ENCODE data around the gene SLC22A12.

SLC22A12 gene

GRCh38 chr11:64629103-64629502, 38.1 kb downstream of the SLC22A12 start:
- no peak for DNase-seq

DNA sequence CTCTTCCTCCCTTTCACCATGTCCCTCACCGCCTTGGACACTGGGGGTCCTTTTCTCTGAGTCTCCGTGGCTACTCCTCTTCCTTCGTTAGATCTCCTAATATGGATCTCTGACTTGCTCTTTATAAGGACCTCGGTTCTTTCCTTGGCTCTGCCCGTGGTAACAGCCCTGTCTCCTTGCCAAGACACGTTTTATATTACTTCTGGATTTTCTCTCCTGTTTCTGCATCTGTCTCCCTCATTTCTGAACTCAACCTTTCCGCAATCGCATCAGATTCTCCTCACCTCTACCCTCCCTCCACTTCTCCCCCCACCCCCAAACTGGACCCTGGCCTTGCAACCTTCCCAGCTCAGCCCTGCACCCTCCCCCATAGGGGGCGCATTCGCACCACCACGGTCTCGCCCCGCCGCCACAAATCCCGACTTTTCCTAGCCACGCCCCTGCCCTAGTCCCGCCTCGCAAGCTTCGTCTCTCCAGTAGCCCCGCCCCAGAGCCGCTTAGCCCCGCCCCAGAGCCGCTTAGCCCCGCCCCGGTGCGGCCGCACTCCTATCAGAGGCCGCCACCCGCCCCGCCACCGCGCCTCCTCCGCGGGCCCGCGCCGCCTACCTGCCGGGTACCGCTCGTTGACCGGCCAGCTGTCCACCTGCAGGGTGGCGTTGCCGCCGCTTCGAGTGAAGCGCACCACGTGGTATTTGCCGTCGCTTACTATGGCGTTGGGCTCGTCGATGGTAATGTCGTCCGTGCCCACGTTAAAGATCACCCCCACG, 39.0 kb downstream of the SLC22A12 start:
- DNase-seq: no peak

DNA sequence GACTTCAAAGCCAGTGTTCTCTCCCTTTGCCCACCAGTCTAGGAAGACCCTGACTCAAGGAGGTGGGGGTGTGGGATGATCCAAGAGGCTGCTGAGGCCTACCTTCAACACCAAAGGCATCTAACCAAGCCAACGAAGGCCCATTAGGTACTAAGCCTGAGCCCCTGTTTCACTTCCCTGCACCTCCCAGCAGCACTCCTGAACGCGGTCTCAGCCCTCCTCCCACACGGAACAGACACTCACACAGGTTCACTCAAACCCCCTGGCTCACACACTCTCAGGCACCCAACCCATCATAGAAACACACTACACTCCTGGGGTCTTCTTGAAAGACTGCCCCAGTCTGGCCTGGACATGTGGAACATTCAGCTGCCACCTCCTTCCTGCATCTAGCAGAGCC, 40.7 kb downstream of the SLC22A12 start:
- DNase-seq: no peak

- DNase-seq: no peak
Measured at GRCh38 chr11:64632237-64632636, 41.2 kb downstream of the SLC22A12 start.

GRCh38 chr11:64632654-64633053, 41.6 kb downstream of the SLC22A12 start:
- DNase-seq: no peak

DNA sequence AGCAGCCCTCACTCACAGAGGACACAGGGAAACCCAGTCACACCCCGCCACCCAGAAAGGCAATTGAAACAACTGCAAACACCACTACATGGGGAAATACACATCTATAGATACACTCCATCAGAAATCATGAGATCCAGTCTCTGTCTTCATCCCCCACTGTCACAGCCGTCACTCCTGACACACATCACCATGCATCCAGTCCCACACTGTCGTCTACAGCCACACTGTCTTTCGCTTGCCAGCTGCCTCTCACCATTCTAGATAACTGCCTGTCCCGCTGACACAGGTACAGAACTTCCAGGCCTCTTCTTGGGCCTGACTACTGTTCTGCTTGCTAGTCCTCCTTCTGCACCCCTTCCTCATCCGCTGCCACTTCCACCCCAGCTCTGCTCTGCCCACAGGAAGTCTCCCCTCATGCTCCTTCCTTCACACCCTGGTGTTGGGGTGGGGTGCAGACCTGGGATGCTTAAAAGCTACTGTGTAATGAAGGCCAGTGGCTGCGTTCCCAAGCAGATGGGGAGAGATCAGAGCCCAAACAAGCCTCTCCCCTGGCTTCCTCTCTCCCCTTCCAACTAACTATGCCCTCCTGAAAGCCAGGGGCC, 42.6 kb downstream of the SLC22A12 start:
- no peak for DNase-seq

- no peak for DNase-seq
Measured at GRCh38 chr11:64637334-64638017, 46.5 kb downstream of the SLC22A12 start.

GRCh38 chr11:64638018-64638665, 47.1 kb downstream of the SLC22A12 start:
- no peak for DNase-seq

GRCh38 chr11:64638829-64639228, 47.8 kb downstream of the SLC22A12 start:
- no peak for DNase-seq

GRCh38 chr11:64639885-64640284, 48.9 kb downstream of the SLC22A12 start:
- DNase-seq: no peak

DNA sequence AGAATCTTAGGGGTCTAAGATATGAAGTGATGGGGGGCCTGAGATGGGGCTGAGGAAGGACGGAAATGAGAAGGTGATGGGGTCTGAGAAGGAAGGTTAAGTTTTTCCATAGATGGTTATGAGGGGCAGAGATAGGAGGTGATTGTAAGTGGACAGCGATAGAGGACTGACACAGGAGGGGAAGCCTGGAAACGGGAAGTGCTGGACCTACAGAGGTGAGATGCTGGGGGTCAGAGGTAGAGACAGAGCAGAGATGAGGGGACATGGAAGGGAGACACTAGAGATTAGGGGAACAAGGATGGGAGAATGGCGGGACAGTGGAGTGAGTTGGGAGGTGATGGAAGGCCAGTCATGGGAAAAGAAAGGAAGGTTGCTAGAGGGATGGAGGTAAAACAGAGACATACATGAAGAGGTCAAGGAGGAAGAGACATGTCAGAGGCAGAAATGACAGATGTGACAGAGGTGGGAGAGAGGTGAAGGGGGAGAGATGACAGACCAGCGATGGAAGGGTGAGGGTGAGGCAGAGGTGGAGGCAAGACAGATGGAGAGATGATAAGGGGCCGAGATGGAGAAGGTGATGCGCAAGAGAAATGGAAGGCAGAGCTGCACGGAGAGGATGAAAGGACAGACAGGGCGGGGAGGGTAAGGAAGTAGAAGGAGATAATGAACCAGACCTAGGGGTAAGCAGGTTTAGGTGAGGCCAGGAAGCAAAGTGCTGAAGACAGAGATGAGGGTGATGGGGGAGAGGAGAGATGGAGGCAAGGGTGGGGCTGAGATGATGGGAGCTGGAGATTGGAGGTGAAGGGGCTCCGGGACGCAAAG, 50.8 kb downstream of the SLC22A12 start:
- DNase-seq: no peak

DNA sequence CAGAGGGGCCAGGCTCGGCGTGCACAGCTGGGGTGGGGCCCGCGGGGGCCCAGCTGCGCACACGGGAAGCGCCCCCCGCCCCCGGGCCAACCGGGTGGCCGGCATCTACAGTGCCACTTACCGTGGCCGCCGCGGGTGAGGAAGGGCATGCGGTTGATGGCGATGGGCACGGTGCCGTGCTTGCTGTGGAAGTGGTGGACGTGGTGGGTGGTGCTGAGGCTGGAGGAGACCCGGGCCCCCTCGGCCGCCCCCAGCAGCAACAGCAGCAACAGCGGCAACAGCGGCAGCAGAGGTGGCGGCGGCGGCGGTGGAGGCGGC, 51.4 kb downstream of the SLC22A12 start:
- DNase-seq: no peak

- no peak for DNase-seq
Measured at GRCh38 chr11:64642871-64643255, 51.8 kb downstream of the SLC22A12 start.

DNA sequence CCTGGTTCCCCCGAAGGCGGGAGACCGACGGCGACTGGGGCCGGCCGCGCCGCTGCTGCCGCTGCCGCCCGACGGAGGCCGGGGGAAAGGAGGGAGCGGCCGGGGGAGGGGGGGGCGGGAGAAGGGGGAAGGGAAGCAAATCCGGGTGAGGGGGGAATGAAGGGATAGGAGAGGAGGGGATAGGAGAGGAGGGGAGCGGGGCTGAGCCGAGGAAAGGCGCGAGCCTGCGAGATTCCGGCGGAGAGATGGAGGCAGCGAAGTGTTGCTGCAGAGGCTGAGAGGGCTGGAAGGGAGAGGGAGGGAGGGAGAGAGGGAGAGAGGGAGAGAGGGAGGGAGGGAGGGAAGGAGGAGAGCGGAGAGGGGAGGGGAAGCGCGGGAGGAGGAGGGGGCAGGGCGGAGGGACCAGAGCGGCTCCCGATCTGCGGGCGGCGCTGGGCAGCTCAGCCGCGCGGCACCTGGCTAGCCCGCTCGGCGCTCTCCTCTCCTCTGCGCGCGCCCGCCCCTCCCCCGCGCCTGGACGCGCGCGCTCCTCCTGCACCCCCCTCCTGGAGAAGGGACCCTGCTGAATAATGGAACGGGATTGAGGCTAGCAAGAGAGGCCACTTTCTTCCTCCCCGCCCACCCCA, 52.3 kb downstream of the SLC22A12 start:
- no peak for DNase-seq

DNA sequence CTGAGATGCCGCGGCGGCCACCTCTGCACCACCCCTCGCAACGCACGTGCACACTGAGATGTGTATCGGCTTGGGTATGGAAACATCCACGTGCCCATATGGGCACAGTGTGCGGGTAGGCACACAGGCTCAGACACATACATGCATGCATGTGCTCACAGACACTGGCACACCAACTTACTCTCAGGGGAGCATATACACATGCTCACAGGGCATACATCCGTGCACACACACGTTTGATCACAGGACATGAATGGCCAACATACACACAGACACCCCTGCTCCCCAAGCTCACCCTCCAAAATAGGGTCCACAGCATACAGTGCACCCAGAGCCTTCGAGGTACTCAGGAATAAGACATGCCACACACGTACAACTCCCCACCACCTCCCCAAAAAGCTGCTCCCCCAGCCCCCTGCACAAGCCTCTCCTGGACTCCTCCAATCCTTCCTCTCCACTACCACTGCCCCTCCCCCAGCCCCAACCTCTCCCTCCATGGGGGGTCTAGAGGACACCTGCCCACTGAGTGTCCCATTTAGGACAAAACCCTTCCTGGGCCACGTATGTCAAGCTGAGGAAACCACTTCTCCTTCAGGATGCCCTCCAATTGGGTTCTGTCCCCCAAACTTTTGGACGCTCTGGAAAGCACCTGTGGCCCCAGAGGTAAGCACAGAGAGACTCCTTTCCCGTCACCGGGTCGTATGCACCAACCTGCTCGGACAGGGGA, 53.1 kb downstream of the SLC22A12 start:
- DNase-seq: no peak

- no peak for DNase-seq
Measured at GRCh38 chr11:64644647-64645275, 53.7 kb downstream of the SLC22A12 start.

DNA sequence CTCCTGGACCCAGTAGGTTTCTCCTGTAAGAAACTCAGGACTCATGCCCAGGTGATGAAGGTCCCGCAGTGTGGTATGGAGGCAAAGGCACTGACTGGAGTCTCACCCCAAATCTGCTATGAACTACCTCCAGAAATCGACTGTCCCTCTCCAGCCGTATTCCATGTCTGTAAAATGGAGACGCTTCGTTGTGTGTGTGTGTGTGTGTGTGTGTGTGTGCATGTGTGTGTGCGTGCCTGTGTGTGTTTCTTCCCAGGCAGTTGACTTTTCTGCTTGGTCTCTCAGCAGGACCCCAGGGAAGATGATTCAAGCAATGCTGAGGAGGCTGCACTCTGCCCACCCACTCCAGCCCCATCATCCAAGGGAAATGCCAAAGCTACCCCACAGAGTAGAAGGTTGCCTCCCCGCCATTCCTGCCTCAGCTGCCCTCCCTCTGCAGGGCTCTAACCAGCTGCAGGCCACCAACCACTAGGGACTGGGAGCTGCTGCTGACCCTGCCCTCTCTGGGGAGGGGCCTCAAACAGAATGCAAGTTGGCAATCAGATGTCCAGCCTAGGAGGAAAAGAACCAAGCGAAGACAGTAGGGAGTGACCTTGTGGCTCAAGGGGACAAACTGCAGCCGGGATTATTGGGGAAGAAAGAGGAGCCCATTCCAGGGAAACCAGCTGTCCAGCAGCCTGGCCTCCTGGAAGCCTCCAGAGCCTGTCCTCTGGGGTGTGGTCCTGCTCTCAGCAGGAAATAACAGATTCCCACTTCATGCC, 56.2 kb downstream of the SLC22A12 start:
- no peak for DNase-seq

- no peak for DNase-seq
Measured at GRCh38 chr11:64648551-64648950, 57.5 kb downstream of the SLC22A12 start.

DNA sequence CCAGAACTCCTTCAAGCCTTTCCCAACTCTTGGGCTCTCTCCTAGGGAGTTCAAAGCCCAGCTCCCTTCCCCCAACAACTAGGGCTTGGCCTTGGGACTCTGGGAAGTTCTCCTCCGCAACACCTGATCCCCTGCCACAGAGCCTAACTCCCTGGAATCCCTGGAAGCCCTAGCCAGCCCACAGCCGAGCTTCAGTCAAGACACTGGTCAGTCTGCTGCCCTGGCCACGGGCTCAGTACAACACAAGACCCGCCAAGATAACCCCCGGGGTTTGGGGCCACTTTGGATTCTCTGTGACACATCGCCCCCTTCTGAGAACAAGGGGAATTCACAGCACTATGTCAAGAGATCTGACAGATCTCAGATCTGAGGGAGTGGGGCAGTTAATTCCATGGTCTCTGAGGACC, 58.3 kb downstream of the SLC22A12 start:
- no peak for DNase-seq

GRCh38 chr11:64650923-64651523, 60.0 kb downstream of the SLC22A12 start:
- peak; percentile 9 for DNase-seq

All from fibroblast of skin of abdomen (primary cell).